Bronchial epithelial cell (primary cell): ENCODE measurements around the gene DTD2. TPM values are rescaled to one million over a fixed set of nuclear protein-coding genes. Genes with fewer than 3 reads are reported as not detected.
"Not testable (repeated sequence)": the region's sequence is repeated elsewhere in the genome, so short reads cannot be mapped to it uniquely, and the experiment has no call there.

ENCODE experiments used
- DNase-seq: peaks from one replicate; pipeline ENCODE4 v3.0.0-alpha.2; 2010; ENCODE audit warnings: low read depth
- FAIRE-seq: peaks from 2 replicates; lab custom pipeline; 2011; peaks lifted over from hg19 to GRCh38; lab: Jason Lieb, UNC
- H3K27me3 ChIP-seq: 2 replicates; pipeline ENCODE4 v1.5.1; 2011; ENCODE audit warnings: low read length; ENCODE audit not compliant: control insufficient read depth, insufficient read depth
- H3K36me3 ChIP-seq: 2 replicates; pipeline ENCODE4 v1.5.1; 2011; ENCODE audit warnings: low read length; ENCODE audit not compliant: control insufficient read depth, insufficient read depth
- H3K4me3 ChIP-seq: 2 replicates; pipeline ENCODE4 v1.5.1; 2011; ENCODE audit warnings: mild to moderate bottlenecking, low read depth, low read length, control low read depth
- total RNA-seq: library from RNA; depleted of rRNA; stranded (reverse); fragments of >200 nt; gene quantifications from 2 replicates; pipeline ENCODE4 v1.2.1, GENCODE V29; 2014
- TF ChIP-seq, protein P1 (sequence below): IDR thresholded peaks from 2 replicates; pipeline ENCODE4 v1.5.1; 2011; ENCODE audit warnings: mild to moderate bottlenecking, moderate library complexity, low read length, control low read depth, inconsistent platforms; ENCODE audit not compliant: insufficient read depth, severe bottlenecking

Gene DTD2
- total RNA-seq, 1 donor from 2014 or later, result 57.9 TPM

DNA sequence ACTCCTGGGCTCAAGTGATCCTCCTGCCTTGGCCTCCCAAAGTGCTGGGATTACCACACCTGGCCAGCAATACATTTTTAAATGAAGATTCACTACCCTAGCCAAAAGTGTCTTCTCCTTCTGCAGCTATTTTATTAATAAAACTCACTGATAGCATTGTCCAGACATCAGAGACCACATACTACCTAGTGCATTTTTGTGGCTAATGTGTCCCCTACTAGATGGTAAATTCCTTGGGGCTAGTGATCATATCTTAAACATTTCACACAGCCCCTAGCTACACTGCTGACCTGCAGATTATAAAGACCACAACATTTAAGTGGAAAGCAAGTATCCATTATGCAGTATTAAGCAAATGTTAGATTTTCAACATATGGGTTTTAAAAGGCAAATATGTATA is 17.0 kb downstream of the DTD2 start:
- FAIRE-seq (no peak), DNase-seq (no peak)
- no peaks in the 10 kb centered on the region for H3K27me3 ChIP-seq
- H3K36me3 ChIP-seq, result no peaks in the 10 kb centered on the region
- TF ChIP-seq, protein P1, sequence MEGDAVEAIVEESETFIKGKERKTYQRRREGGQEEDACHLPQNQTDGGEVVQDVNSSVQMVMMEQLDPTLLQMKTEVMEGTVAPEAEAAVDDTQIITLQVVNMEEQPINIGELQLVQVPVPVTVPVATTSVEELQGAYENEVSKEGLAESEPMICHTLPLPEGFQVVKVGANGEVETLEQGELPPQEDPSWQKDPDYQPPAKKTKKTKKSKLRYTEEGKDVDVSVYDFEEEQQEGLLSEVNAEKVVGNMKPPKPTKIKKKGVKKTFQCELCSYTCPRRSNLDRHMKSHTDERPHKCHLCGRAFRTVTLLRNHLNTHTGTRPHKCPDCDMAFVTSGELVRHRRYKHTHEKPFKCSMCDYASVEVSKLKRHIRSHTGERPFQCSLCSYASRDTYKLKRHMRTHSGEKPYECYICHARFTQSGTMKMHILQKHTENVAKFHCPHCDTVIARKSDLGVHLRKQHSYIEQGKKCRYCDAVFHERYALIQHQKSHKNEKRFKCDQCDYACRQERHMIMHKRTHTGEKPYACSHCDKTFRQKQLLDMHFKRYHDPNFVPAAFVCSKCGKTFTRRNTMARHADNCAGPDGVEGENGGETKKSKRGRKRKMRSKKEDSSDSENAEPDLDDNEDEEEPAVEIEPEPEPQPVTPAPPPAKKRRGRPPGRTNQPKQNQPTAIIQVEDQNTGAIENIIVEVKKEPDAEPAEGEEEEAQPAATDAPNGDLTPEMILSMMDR, result no peak
- no peak overlapping the region for H3K4me3 ChIP-seq

DNA sequence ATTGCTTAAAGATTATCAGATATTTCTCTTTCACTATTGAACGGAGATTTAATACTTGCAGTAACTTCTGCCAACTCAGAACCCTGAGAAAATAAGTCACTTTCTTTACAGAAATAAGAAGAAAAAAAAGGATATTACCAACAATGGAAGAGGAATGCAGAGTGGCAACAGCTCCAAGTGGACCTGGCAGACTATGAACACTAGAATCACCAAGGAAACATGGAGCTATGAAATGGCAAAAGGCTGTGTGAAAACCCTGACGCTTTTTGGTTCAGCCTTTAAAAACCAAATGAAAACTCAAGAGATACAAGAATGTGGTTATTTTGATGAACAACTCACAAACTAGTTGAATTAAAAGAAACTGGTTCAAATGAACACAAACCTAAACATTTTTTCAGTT is 17.7 kb downstream of the DTD2 start:
- no peak for FAIRE-seq
- H3K27me3 ChIP-seq, result no peaks in the 10 kb centered on the region
- TF ChIP-seq, protein P1, result no peak
- H3K4me3 ChIP-seq, result no peak overlapping the region
- DNase-seq, result no peak
- H3K36me3 ChIP-seq, result no peaks in the 10 kb centered on the region

DNA sequence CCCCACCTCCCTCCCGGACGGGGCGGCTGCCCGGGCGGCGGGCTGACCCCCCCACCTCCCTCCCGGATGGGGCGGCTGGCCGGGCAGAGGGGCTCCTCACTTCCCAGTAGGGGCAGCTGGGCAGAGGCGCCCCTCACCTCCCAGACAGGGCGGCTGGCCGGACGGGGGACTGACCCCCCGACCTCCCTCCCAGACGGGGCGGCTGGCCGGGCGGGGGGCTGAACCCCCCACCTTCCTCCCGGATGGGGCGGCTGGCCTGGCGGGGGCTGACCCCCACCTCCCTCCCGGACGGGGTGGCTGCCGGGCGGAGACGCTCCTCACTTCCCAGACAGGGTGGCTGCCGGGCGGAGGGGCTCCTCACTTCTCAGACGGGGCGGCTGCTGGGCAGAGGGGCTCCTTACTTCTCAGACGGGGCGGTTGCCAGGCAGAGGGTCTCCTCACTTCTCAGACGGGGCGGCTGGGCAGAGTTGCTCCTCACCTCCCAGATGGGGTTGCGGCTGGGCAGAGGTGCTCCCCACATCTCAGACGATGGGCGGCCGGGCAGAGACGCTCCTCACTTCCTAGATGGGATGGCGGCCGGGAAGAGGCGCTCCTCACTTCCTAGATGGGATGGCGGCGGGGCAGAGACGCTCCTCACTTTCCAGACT is 20.1 kb downstream of the DTD2 start:
- not testable (repeated sequence) for DNase-seq, H3K4me3 ChIP-seq, H3K36me3 ChIP-seq, H3K27me3 ChIP-seq, FAIRE-seq

DNA sequence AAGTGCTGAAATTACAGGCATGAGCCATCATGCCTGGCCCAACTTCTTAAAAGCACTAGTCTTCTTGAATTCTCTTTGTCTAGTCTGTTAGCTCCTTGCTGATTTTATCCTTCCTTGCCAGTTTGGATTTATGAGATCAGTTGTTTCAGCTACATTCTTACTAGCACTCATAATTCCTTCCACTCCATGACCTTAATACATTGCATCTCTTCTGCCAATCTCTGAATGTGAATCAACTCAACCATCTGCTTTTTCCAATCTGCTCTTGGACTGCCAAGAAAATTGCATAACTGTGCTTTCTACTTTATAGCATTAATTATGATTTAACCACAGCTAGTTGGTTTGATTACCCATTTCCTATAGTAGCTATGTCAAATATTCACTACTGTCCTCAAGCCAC is 22.0 kb downstream of the DTD2 start:
- Histone ChIP-seq H3K36me3 (no peaks in the 10 kb centered on the region), H3K4me3 (no peak overlapping the region), H3K27me3 (no peaks in the 10 kb centered on the region)
- no peak for DNase-seq
- FAIRE-seq, result no peak
- TF ChIP-seq, protein P1, result no peak

DNA sequence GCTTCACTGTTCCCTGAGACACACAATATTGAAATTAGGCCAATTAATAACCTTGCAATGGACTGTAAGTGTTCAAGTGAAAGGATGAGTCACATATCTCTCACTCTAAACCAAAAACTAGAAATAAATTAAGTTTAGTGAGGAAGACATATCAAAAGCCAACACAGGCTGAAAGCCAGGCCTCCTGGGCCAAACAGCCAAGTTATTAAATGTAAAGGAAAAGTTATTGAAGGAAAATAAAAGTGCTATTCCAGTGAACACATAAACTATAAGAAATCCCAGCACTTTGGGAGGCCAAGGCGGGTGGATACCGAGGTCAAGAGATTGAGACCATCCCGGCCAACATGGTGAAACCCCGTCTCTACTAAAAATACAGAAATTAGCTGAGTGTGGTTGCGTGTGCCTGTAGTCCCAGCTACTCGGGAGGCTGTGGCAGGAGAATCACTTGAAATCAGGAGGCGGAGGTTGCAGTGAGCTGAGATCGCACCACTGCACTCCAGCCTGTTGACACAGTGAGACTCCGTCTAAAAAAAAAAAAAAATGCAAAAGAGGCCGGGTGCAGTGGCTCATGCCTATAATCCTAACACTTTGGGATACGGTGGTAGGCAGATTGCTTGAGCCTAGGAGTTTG is 26.6 kb downstream of the DTD2 start:
- no peak for FAIRE-seq
- DNase-seq, result no peak

DNA sequence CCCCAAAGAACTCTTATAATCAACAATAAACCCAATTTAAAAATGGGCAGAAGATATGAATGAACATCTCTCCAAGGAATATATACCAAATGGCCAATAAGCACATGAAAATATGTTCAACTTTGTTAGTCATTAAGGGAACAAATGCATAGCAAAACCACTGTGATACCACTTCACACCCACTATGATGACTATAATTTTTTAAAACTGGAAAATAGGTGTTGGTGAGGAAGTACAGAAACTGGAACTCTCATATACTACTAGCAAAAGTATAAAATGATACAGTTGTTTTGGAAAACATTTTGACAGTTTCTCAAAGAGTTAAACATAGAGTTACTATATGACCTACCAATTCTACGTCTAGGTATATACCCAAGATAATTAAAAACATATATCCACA is 27.5 kb downstream of the DTD2 start:
- no peak for DNase-seq
- TF ChIP-seq, protein P1, result no peak
- FAIRE-seq, result no peak
- H3K36me3 ChIP-seq, result no peaks in the 10 kb centered on the region
- H3K27me3 ChIP-seq, result no peaks in the 10 kb centered on the region
- H3K4me3 ChIP-seq, result no peak overlapping the region

More for the DNA sequence above, 26.6 kb downstream of the DTD2 start:
- TF ChIP-seq, protein P1, result no peak
- no peak overlapping the region for H3K4me3 ChIP-seq
- H3K36me3 ChIP-seq, result no peaks in the 10 kb centered on the region
- H3K27me3 ChIP-seq, result no peaks in the 10 kb centered on the region
